IPS-15b (cell line): ENCODE results near the gene TCN2.

ENCODE experiments used
- H3K27me3 ChIP-seq: one replicate; pipeline ENCODE4 v1.6.1; 2013; ENCODE audit warnings: low read length; ENCODE audit not compliant: control insufficient read depth, insufficient read depth
- H3K36me3 ChIP-seq: one replicate; pipeline ENCODE4 v1.6.1; 2013; ENCODE audit warnings: low read length; ENCODE audit not compliant: control insufficient read depth, insufficient read depth
- H3K4me1 ChIP-seq: one replicate; pipeline ENCODE4 v1.6.1; 2013; ENCODE audit warnings: mild to moderate bottlenecking, low read length; ENCODE audit not compliant: control insufficient read depth, insufficient read depth
- H3K4me3 ChIP-seq: one replicate; pipeline ENCODE4 v1.5.1; 2013; ENCODE audit warnings: low read depth, low read length
- H3K9ac ChIP-seq: one replicate; pipeline ENCODE4 v1.6.1; 2013; ENCODE audit warnings: low read depth, mild to moderate bottlenecking, low read length
- H3K9me3 ChIP-seq: one replicate; pipeline ENCODE4 v1.6.1; 2013; ENCODE audit warnings: mild to moderate bottlenecking, low read length; ENCODE audit not compliant: control insufficient read depth, insufficient read depth

TCN2 gene

DNA sequence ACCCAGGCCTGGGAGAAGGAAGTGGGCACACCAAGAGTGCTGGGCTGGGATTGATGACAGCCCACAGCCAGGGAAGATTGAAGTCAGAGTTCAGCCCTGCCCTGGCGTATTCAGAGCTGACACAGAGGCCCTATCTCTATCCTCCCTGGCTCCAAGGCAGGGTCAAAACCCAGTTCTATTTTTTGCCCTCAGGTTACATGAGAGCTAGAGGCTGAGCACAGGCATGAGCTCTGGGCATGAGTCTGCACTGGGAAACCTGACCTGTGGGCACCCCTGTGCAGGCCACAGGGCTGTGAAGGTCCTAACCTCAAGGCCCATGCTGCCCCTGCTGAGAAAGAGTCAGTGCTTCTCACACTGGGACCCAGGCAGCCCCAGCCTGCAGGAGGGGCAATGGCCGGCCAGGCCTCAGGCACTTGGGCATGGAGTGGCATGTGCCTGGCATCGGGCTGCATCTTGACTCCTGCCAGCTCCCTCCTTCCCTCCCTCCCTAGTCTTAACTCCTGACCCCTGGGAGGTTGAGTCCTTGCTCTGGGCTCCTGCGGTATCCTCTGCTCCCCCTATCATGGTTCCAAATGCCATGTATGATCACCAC, 34.0 kb downstream of the TCN2 start:
- Histone ChIP-seq H3K36me3 (no peaks in the 10 kb centered on the region), H3K9me3 (no peaks in the 10 kb centered on the region), H3K4me3 (no peak overlapping the region), H3K27me3 (peaks cover 2% of the 10 kb centered on the region), H3K4me1 (peaks cover 2% of the 10 kb centered on the region), H3K9ac (no peak overlapping the region)

- no peaks in the 10 kb centered on the region for H3K36me3 ChIP-seq
- no peaks in the 10 kb centered on the region for H3K27me3 ChIP-seq
- no peaks in the 10 kb centered on the region for H3K9me3 ChIP-seq
- H3K4me3 ChIP-seq: no peak overlapping the region
- H3K4me1 ChIP-seq: no peaks in the 10 kb centered on the region
- H3K9ac ChIP-seq: no peak overlapping the region
Measured at GRCh38 chr22:30643055-30643875, 36.3 kb downstream of the TCN2 start.

DNA sequence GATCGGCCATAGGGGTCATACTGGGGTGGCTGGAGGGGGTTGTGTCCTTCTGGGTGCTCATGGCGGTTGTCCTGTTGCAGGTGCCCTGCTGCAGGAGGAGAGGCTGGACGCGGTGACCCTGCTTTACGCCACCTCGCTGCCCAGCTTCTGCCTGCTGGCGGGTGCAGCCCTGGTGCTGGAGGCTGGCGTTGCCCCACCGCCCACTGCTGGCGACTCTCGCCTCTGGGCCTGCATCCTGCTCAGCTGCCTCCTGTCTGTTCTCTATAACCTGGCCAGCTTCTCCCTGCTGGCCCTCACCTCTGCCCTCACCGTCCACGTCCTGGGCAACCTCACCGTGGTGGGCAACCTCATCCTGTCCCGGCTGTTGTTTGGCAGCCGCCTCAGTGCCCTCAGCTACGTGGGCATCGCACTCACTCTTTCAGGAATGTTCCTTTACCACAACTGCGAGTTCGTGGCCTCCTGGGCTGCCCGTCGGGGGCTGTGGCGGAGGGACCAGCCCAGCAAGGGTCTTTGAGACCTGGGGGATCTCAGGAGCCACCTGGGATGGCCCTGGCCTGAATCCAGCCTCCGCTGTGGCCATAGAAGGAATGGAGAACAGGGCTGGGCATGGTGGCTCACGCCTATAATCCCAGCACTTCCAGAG, 39.7 kb downstream of the TCN2 start:
- no peak overlapping the region for H3K9ac ChIP-seq

DNA sequence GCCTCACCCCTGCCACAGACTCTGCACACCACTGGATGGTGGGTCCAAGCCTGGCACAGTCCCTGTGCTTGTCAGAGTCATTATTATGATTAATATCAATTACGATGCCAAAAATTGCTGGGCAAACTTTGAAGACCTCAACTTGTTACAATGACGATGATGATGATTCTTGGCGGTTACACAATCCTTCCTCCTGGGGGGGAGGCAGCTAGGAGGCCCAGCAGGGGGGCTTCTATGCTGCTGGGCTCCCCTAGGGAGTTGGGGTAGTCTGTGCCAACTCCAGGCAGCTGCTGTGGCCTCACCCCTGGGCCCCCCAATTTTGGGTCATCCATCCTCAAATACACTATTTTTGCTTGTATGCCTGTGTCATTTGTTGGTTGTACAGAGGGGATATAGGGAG, 40.6 kb downstream of the TCN2 start:
- Histone ChIP-seq H3K4me1 (no peaks in the 10 kb centered on the region), H3K27me3 (no peaks in the 10 kb centered on the region), H3K9me3 (no peaks in the 10 kb centered on the region), H3K4me3 (no peak overlapping the region), H3K9ac (no peak overlapping the region), H3K36me3 (no peaks in the 10 kb centered on the region)

More for the DNA sequence above, 39.7 kb downstream of the TCN2 start:
- Histone ChIP-seq H3K36me3 (no peaks in the 10 kb centered on the region), H3K4me3 (no peak overlapping the region), H3K9me3 (no peaks in the 10 kb centered on the region), H3K4me1 (no peaks in the 10 kb centered on the region), H3K27me3 (no peaks in the 10 kb centered on the region)

- Histone ChIP-seq H3K9me3 (no peaks in the 10 kb centered on the region), H3K9ac (no peak overlapping the region), H3K4me1 (no peaks in the 10 kb centered on the region), H3K4me3 (no peak overlapping the region), H3K36me3 (no peaks in the 10 kb centered on the region), H3K27me3 (no peaks in the 10 kb centered on the region)
Measured at GRCh38 chr22:30648825-30649224, 41.9 kb downstream of the TCN2 start.

DNA sequence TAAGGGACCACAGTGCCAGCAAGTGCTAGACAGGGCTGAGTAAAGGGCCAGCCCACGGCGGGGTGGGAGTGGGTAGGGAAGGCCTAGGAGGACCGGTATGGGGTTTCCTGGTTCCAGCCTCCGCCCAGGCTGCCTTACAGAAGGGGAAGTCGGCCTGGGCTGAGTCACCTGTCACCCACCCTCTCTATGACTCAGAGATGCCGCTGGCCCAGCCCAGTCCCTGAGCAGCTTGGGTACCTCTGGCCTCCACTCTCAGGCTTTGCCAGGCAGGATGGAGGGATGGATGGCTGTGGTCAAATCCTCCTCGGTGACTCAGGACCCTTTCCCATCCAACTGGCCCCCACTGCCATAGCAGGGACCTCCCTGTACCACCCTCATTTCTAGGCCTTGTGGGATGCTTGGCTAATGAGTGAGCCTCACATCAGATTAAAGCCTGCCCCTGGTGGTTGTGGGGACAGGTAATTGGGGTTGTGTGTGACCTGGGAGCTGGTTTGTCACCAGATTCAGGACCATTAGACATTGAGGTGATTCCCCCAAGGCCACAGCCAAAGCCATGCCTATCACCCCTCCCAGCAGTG, 42.5 kb downstream of the TCN2 start:
- no peaks in the 10 kb centered on the region for H3K27me3 ChIP-seq
- no peaks in the 10 kb centered on the region for H3K36me3 ChIP-seq
- no peak overlapping the region for H3K4me3 ChIP-seq
- no peaks in the 10 kb centered on the region for H3K9me3 ChIP-seq
- H3K9ac ChIP-seq: no peak overlapping the region
- H3K4me1 ChIP-seq: no peaks in the 10 kb centered on the region

- Histone ChIP-seq H3K27me3 (no peaks in the 10 kb centered on the region), H3K4me3 (no peak overlapping the region), H3K4me1 (no peaks in the 10 kb centered on the region), H3K36me3 (no peaks in the 10 kb centered on the region), H3K9ac (no peak overlapping the region), H3K9me3 (no peaks in the 10 kb centered on the region)
Measured at GRCh38 chr22:30650508-30651116, 43.6 kb downstream of the TCN2 start.

DNA sequence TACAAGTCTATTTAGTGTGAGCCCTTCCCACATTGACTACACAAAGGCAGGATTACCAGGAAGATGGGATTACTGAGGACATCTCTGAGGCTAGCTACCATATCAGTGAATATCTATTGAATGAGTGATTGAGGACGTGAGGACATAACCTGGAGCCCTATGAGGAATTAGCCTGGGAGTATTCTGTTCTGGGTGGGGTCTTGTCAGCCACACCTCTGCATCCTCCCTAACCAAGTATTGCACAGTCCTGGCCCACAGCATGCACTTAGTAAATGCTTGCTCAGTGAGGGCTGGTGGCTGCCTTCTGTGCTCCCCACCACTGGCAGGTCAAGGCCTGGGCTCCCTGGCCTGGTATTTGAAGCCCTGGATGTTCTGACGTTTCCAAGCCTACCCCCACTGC, 45.9 kb downstream of the TCN2 start:
- no peaks in the 10 kb centered on the region for H3K36me3 ChIP-seq
- H3K4me3 ChIP-seq: no peak overlapping the region
- H3K9ac ChIP-seq: no peak overlapping the region
- no peaks in the 10 kb centered on the region for H3K27me3 ChIP-seq
- H3K4me1 ChIP-seq: peaks cover 2% of the 10 kb centered on the region
- no peaks in the 10 kb centered on the region for H3K9me3 ChIP-seq

GRCh38 chr22:30654361-30654760, 47.4 kb downstream of the TCN2 start:
- Histone ChIP-seq H3K4me1 (peaks cover 2% of the 10 kb centered on the region), H3K36me3 (no peaks in the 10 kb centered on the region), H3K4me3 (no peak overlapping the region), H3K9ac (no peak overlapping the region), H3K9me3 (no peaks in the 10 kb centered on the region), H3K27me3 (no peaks in the 10 kb centered on the region)

GRCh38 chr22:30655532-30655931, 48.6 kb downstream of the TCN2 start:
- H3K9ac ChIP-seq: no peak overlapping the region
- no peaks in the 10 kb centered on the region for H3K36me3 ChIP-seq
- no peaks in the 10 kb centered on the region for H3K27me3 ChIP-seq
- peaks cover 2% of the 10 kb centered on the region for H3K4me1 ChIP-seq
- no peak overlapping the region for H3K4me3 ChIP-seq
- H3K9me3 ChIP-seq: no peaks in the 10 kb centered on the region

GRCh38 chr22:30662040-30662439, 55.1 kb downstream of the TCN2 start:
- Histone ChIP-seq H3K9ac (no peak overlapping the region), H3K27me3 (peaks cover 7% of the 10 kb centered on the region), H3K4me1 (peaks cover 6% of the 10 kb centered on the region), H3K4me3 (no peak overlapping the region), H3K36me3 (no peaks in the 10 kb centered on the region), H3K9me3 (no peaks in the 10 kb centered on the region)
